Measurements from ENCODE around the gene NSL1.
"Not testable (repeated sequence)": the region's sequence is repeated elsewhere in the genome, so short reads cannot be mapped to it uniquely, and the experiment has no call there.

NSL1 gene

GRCh38 chr1:212782422-212783154, 9.0 kb downstream of the NSL1 start:
- DNase-seq, result no peak

- DNase-seq, result no peak
Observed at GRCh38 chr1:212781225-212781624, 10.4 kb downstream of the NSL1 start.

GRCh38 chr1:212780759-212781158, 10.8 kb downstream of the NSL1 start:
- DNase-seq, result no peak

GRCh38 chr1:212779086-212779485, 12.5 kb downstream of the NSL1 start:
- DNase-seq, result not testable (repeated sequence)

GRCh38 chr1:212777151-212777550, 14.4 kb downstream of the NSL1 start:
- DNase-seq, result no peak

- no peak for DNase-seq
Observed at GRCh38 chr1:212775241-212775640, 16.3 kb downstream of the NSL1 start.

GRCh38 chr1:212774584-212774983, 17.0 kb downstream of the NSL1 start:
- no peak for DNase-seq

- no peak for DNase-seq
Observed at GRCh38 chr1:212773011-212773410, 18.6 kb downstream of the NSL1 start.

GRCh38 chr1:212771341-212771740, 20.2 kb downstream of the NSL1 start:
- DNase-seq, result no peak

- no peak for DNase-seq
Observed at GRCh38 chr1:212769459-212770167, 22.0 kb downstream of the NSL1 start.

GRCh38 chr1:212766825-212767224, 24.8 kb downstream of the NSL1 start:
- DNase-seq, result not testable (repeated sequence)

- not testable (repeated sequence) for DNase-seq
Observed at GRCh38 chr1:212764718-212765281, 26.8 kb downstream of the NSL1 start.

GRCh38 chr1:212762839-212763238, 28.7 kb downstream of the NSL1 start:
- no peak for DNase-seq

GRCh38 chr1:212762234-212762633, 29.3 kb downstream of the NSL1 start:
- DNase-seq, result no peak

- DNase-seq, result no peak
Observed at GRCh38 chr1:212760126-212760823, 31.3 kb downstream of the NSL1 start.

- DNase-seq, result no peak
Observed at GRCh38 chr1:212759683-212760082, 31.9 kb downstream of the NSL1 start.

- no peak for DNase-seq
Observed at GRCh38 chr1:212754680-212755079, 36.9 kb downstream of the NSL1 start.

- no peak for DNase-seq
Observed at GRCh38 chr1:212754193-212754592, 37.4 kb downstream of the NSL1 start.

- no peak for DNase-seq
Observed at GRCh38 chr1:212753749-212754148, 37.8 kb downstream of the NSL1 start.

GRCh38 chr1:212752934-212753497, 38.6 kb downstream of the NSL1 start:
- DNase-seq, result no peak

GRCh38 chr1:212752252-212752933, 39.2 kb downstream of the NSL1 start:
- DNase-seq, result no peak

GRCh38 chr1:212749821-212750535, 41.6 kb downstream of the NSL1 start:
- no peak for DNase-seq

All from cortex of kidney (tissue), 1 donor.